IMR-90 (cell line): ENCODE measurements around the gene COX6A2.

Source experiments
- CEBPB ChIP-seq: IDR thresholded peaks from 2 replicates; pipeline ENCODE4 v1.6.1; 2012; ENCODE audit warnings: low read depth, low read length, improper control_type of control experiment
- CHD1 ChIP-seq: IDR thresholded peaks from 2 replicates; pipeline ENCODE4 v1.6.1; 2012; ENCODE audit warnings: low read depth, low read length, improper control_type of control experiment
- CTCF ChIP-seq: conservative IDR thresholded peaks from 2 replicates; pipeline ENCODE4 v1.5.1; 2012; ENCODE audit warnings: mild to moderate bottlenecking, low read depth, low read length, improper control_type of control experiment
- FOS ChIP-seq: fragments of 150-350 bp; IDR thresholded peaks from 2 replicates; pipeline ENCODE4 v1.6.1; 2016; ENCODE audit warnings: low read depth, low read length
- POLR2A ChIP-seq: IDR thresholded peaks from 2 replicates; pipeline ENCODE4 v1.6.1; 2012; ENCODE audit warnings: mild to moderate bottlenecking, low read depth, low read length
- RFX5 ChIP-seq: IDR thresholded peaks from 2 replicates; pipeline ENCODE4 v1.8.0; 2012; ENCODE audit warnings: low read depth, mild to moderate bottlenecking, low read length, moderate library complexity

- TF ChIP-seq CTCF (no peak), CHD1 (no peak), POLR2A (no peak), FOS (no peak), CEBPB (no peak), RFX5 (no peak)
Observed at GRCh38 chr16:31397701-31398100, 30.5 kb downstream of the COX6A2 start.
